ENCODE measurements around the gene HIVEP3.

DNA sequence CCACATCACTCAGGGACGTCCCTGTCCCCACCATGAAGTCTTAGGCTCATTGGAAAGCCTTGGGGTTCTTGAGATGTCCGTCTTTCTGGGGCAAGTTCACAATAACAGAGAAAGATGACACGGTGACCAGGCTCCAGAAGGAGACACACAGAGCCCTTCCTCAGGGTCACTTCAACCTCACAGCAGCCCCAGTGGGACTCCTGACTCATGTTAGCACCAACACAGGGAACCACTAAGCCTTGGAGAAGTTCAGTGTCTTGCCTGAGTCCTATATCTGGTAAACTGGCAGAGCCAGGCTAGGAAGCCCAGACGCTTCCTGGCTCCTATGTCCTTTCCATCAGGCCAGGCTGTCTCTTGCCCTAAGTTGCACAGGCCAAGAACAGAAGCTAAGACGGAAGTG lies 199.1 kb downstream of the HIVEP3 start:
- TF ChIP-seq, protein P1, sequence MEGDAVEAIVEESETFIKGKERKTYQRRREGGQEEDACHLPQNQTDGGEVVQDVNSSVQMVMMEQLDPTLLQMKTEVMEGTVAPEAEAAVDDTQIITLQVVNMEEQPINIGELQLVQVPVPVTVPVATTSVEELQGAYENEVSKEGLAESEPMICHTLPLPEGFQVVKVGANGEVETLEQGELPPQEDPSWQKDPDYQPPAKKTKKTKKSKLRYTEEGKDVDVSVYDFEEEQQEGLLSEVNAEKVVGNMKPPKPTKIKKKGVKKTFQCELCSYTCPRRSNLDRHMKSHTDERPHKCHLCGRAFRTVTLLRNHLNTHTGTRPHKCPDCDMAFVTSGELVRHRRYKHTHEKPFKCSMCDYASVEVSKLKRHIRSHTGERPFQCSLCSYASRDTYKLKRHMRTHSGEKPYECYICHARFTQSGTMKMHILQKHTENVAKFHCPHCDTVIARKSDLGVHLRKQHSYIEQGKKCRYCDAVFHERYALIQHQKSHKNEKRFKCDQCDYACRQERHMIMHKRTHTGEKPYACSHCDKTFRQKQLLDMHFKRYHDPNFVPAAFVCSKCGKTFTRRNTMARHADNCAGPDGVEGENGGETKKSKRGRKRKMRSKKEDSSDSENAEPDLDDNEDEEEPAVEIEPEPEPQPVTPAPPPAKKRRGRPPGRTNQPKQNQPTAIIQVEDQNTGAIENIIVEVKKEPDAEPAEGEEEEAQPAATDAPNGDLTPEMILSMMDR (IDR thresholded peaks at IDR 0.05), result no peak
- TF ChIP-seq EP300 (IDR thresholded peaks at IDR 0.05; ENCODE audit: borderline replicate concordance in 1 of 2, low read depth in 1 of 2, low read length in 1 of 2) (no peak), JUND (IDR thresholded peaks at IDR 0.05) (no peak), POLR2AphosphoS5 (IDR thresholded peaks at IDR 0.05; ENCODE audit: low read depth, low read length) (no peak)
- TF ChIP-seq, protein P2, sequence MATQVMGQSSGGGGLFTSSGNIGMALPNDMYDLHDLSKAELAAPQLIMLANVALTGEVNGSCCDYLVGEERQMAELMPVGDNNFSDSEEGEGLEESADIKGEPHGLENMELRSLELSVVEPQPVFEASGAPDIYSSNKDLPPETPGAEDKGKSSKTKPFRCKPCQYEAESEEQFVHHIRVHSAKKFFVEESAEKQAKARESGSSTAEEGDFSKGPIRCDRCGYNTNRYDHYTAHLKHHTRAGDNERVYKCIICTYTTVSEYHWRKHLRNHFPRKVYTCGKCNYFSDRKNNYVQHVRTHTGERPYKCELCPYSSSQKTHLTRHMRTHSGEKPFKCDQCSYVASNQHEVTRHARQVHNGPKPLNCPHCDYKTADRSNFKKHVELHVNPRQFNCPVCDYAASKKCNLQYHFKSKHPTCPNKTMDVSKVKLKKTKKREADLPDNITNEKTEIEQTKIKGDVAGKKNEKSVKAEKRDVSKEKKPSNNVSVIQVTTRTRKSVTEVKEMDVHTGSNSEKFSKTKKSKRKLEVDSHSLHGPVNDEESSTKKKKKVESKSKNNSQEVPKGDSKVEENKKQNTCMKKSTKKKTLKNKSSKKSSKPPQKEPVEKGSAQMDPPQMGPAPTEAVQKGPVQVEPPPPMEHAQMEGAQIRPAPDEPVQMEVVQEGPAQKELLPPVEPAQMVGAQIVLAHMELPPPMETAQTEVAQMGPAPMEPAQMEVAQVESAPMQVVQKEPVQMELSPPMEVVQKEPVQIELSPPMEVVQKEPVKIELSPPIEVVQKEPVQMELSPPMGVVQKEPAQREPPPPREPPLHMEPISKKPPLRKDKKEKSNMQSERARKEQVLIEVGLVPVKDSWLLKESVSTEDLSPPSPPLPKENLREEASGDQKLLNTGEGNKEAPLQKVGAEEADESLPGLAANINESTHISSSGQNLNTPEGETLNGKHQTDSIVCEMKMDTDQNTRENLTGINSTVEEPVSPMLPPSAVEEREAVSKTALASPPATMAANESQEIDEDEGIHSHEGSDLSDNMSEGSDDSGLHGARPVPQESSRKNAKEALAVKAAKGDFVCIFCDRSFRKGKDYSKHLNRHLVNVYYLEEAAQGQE (IDR thresholded peaks at IDR 0.05; ENCODE audit: low read depth, low read length), result no peak
- TF ChIP-seq, protein P3, sequence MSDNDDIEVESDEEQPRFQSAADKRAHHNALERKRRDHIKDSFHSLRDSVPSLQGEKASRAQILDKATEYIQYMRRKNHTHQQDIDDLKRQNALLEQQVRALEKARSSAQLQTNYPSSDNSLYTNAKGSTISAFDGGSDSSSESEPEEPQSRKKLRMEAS (IDR thresholded peaks at IDR 0.05; ENCODE audit: low read depth), result no peak
